DMS79 treated with DMSO at 0.1 percent for 48 hours (cell line): ENCODE data around the gene PXDN.
"Not testable (repeated sequence)": the region's sequence is repeated elsewhere in the genome, so short reads cannot be mapped to it uniquely, and the experiment has no call there.

Experiments
- DNase-seq: peaks from one replicate; lab custom pipeline; 2025; lab: John Stamatoyannopoulos, UW

Gene PXDN

GRCh38 chr2:1744446-1745170, at the start of gene PXDN:
TSS of gene PXDN (minus strand) at chr2:1744515. CDS start at chr2:1744455, 60 bp downstream.
- DNase-seq: peak; percentile 60

GRCh38 chr2:1793868-1794445, 49.6 kb upstream of the PXDN start:
- DNase-seq: no peak

- no peak for DNase-seq
Observed at GRCh38 chr2:1793001-1793867, 48.9 kb upstream of the PXDN start.

GRCh38 chr2:1791685-1792435, 47.5 kb upstream of the PXDN start:
- peak; percentile 77 for DNase-seq

GRCh38 chr2:1791006-1791605, 46.8 kb upstream of the PXDN start:
- no peak for DNase-seq

- no peak for DNase-seq
Observed at GRCh38 chr2:1790473-1790872, 46.2 kb upstream of the PXDN start.

- DNase-seq: no peak
Observed at GRCh38 chr2:1789610-1790009, 45.3 kb upstream of the PXDN start.

- DNase-seq: no peak
Observed at GRCh38 chr2:1788478-1788959, 44.2 kb upstream of the PXDN start.

- peak; percentile 95 for DNase-seq
Observed at GRCh38 chr2:1787755-1788477, 43.6 kb upstream of the PXDN start.

GRCh38 chr2:1784986-1785617, 40.8 kb upstream of the PXDN start:
- no peak for DNase-seq

GRCh38 chr2:1784087-1784486, 39.8 kb upstream of the PXDN start:
- no peak for DNase-seq

- no peak for DNase-seq
Observed at GRCh38 chr2:1782514-1782913, 38.2 kb upstream of the PXDN start.

- DNase-seq: no peak
Observed at GRCh38 chr2:1781291-1782080, 37.2 kb upstream of the PXDN start.

- no peak for DNase-seq
Observed at GRCh38 chr2:1780693-1781092, 36.4 kb upstream of the PXDN start.

- not testable (repeated sequence) for DNase-seq
Observed at GRCh38 chr2:1780054-1780453, 35.7 kb upstream of the PXDN start.

GRCh38 chr2:1778566-1778965, 34.3 kb upstream of the PXDN start:
- DNase-seq: no peak

- no peak for DNase-seq
Observed at GRCh38 chr2:1777781-1778180, 33.5 kb upstream of the PXDN start.

GRCh38 chr2:1777156-1777555, 32.8 kb upstream of the PXDN start:
- DNase-seq: no peak

GRCh38 chr2:1775511-1776035, 31.3 kb upstream of the PXDN start:
- DNase-seq: no peak
